ENCODE measurements around the gene PPP1R1C. TPM values are rescaled to one million over a fixed set of nuclear protein-coding genes. Genes with fewer than 3 reads are reported as not detected.

The PPP1R1C gene
- total and polyA plus RNA-seq, 4 donors, result 5.4 to 21.7 (median 11.3) TPM

GRCh38 chr2:181947273-181947672, 38.4 kb upstream of the PPP1R1C start:
- Histone ChIP-seq H3K9me3 (ENCODE audit: control insufficient read depth in 4 of 4, low read length in 3 of 4) (no peaks in the 10 kb centered on the region), H3K36me3 (ENCODE audit: control insufficient read depth in 4 of 4, insufficient read depth in 3 of 4, low read depth in 1 of 4, low read length in 3 of 4) (no peaks in the 10 kb centered on the region), H3K27me3 (ENCODE audit: control insufficient read depth in 4 of 4, insufficient read depth in 4 of 4, low read length in 3 of 4) (no peaks in the 10 kb centered on the region), H3K4me3 (ENCODE audit: low read depth in 1 of 3, low read length in 3 of 3) (no peak overlapping the region), H3K4me1 (ENCODE audit: control insufficient read depth in 4 of 4, insufficient read depth in 4 of 4, low read length in 3 of 4) (peaks cover 4 to 17% (median 11%) of the 10 kb centered on the region in 4 donors), H3K9ac (ENCODE audit: low read depth in 1 of 2, low read length in 2 of 2) (no peak overlapping the region), H3K27ac (ENCODE audit: low read depth in 1 of 2, low read length in 2 of 2) (no peak overlapping the region)
- no peak for DNase-seq (ENCODE audit: low spot score)
- TF ChIP-seq JUND (IDR thresholded peaks at IDR 0.05), result no peak
- no peak for TF ChIP-seq HNF4G (IDR thresholded peaks at IDR 0.05)
- no peak for TF ChIP-seq REST (IDR thresholded peaks at IDR 0.05)
- TF ChIP-seq SP1 (IDR thresholded peaks at IDR 0.05), result no peak
- no peak for TF ChIP-seq FOXA1 (IDR thresholded peaks at IDR 0.05)

- DNase-seq (ENCODE audit: low spot score), result no peak
- Histone ChIP-seq H3K36me3 (ENCODE audit: control insufficient read depth in 4 of 4, insufficient read depth in 3 of 4, low read depth in 1 of 4, low read length in 3 of 4) (no peaks in the 10 kb centered on the region), H3K27ac (ENCODE audit: low read depth in 1 of 2, low read length in 2 of 2) (no peak overlapping the region), H3K9ac (ENCODE audit: low read depth in 1 of 2, low read length in 2 of 2) (no peak overlapping the region), H3K9me3 (ENCODE audit: control insufficient read depth in 4 of 4, low read length in 3 of 4) (no peaks in the 10 kb centered on the region), H3K4me3 (ENCODE audit: low read depth in 1 of 3, low read length in 3 of 3) (no peak overlapping the region), H3K27me3 (ENCODE audit: control insufficient read depth in 4 of 4, insufficient read depth in 4 of 4, low read length in 3 of 4) (no peaks in the 10 kb centered on the region), H3K4me1 (ENCODE audit: control insufficient read depth in 4 of 4, insufficient read depth in 4 of 4, low read length in 3 of 4) (peaks cover 3 to 15% (median 7%) of the 10 kb centered on the region in 4 donors)
- WGBS, result 92% methylated on average over 2 of the region's 2 CpGs
- no peak for TF ChIP-seq EGR1 (IDR thresholded peaks at IDR 0.05; ENCODE audit: low read depth in 2 of 2)
- TF ChIP-seq YY1 (IDR thresholded peaks at IDR 0.05), result no peak
- no peak for TF ChIP-seq HNF4A (conservative IDR thresholded peaks at IDR 0.05)
- TF ChIP-seq MAX (IDR thresholded peaks at IDR 0.05), result no peak
- no peak for TF ChIP-seq TAF1 (conservative IDR thresholded peaks at IDR 0.05)
- no peak for TF ChIP-seq ATF3 (IDR thresholded peaks at IDR 0.05)
These were observed 37.4 kb upstream of the PPP1R1C start for GRCh38 chr2:181948227-181948626.

GRCh38 chr2:181949047-181949446, 36.6 kb upstream of the PPP1R1C start:
- H3K9ac ChIP-seq (ENCODE audit: low read depth in 1 of 2, low read length in 2 of 2), result no peak overlapping the region
- DNase-seq (ENCODE audit: low spot score), result no peak

More at GRCh38 chr2:181949047-181949446, 36.6 kb upstream of the PPP1R1C start:
- H3K27ac ChIP-seq (ENCODE audit: low read depth in 1 of 2, low read length in 2 of 2), result no peak overlapping the region
- H3K36me3 ChIP-seq (ENCODE audit: control insufficient read depth in 4 of 4, insufficient read depth in 3 of 4, low read depth in 1 of 4, low read length in 3 of 4), result no peaks in the 10 kb centered on the region
- no peaks in the 10 kb centered on the region for H3K9me3 ChIP-seq (ENCODE audit: control insufficient read depth in 4 of 4, low read length in 3 of 4)
- no peaks in the 10 kb centered on the region for H3K27me3 ChIP-seq (ENCODE audit: control insufficient read depth in 4 of 4, insufficient read depth in 4 of 4, low read length in 3 of 4)
- no peak overlapping the region for H3K4me3 ChIP-seq (ENCODE audit: low read depth in 1 of 3, low read length in 3 of 3)
- no peak for TF ChIP-seq TAF1 (conservative IDR thresholded peaks at IDR 0.05)
- no peak for TF ChIP-seq HNF4A (conservative IDR thresholded peaks at IDR 0.05)
- peaks cover 0 to 10% (median 2%) of the 10 kb centered on the region in 4 donors for H3K4me1 ChIP-seq (ENCODE audit: control insufficient read depth in 4 of 4, insufficient read depth in 4 of 4, low read length in 3 of 4)

Measured in liver (tissue), 9 donors.